NB4 (cell line): ENCODE data around the gene C19orf85.

ENCODE experiments used
- POLR2A ChIP-seq: IDR thresholded peaks from 2 replicates; pipeline ENCODE4 v1.6.1; 2011; ENCODE audit warnings: mild to moderate bottlenecking; ENCODE audit not compliant: insufficient read length; ENCODE audit errors: extremely low read depth
- TF ChIP-seq, protein P1 (sequence below): IDR thresholded peaks from 2 replicates; pipeline ENCODE4 v1.6.1; 2011; ENCODE audit warnings: low read depth, low read length
- TF ChIP-seq, protein P2 (sequence below): IDR thresholded peaks from one replicate; pipeline ENCODE4 v1.5.1; 2012; ENCODE audit warnings: low read depth, low read length

DNA sequence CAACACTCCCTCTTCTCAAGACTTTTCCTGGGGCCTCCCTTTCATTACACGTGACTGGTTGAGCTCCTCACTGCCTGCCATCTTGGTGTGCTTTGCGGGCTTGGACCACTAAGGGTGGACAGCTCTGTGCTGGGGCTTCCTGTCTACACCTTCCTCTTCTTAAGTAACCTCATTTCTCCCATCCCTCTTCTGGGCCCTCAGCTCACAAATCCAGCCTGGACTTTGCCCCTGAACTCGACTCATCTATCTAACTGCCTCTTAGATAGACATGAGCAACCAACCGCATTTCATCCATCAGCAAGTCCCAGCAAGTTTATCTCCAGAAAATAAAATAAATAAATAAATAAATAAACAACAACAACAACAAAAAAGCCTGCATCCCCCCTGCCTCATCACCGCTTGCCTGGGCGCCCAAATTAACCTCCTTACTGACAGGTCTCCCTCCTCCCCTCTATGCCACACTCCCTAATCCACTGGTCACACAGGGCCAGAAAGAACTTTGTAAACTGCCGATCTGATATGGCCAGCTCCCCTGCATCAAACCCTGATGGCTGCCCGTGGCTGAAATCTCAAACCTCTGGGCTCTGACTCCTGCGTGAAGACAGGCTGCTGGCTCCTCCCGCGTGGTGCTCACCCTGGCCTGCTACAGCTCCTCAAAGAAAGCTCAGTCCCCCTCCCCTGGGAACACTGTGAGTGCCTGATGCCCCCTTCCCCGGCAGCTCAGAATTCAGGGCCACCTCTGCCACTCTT lies 10.9 kb downstream of the C19orf85 start:
- TF ChIP-seq, protein P1, sequence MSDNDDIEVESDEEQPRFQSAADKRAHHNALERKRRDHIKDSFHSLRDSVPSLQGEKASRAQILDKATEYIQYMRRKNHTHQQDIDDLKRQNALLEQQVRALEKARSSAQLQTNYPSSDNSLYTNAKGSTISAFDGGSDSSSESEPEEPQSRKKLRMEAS: no peak
- TF ChIP-seq, protein P2, sequence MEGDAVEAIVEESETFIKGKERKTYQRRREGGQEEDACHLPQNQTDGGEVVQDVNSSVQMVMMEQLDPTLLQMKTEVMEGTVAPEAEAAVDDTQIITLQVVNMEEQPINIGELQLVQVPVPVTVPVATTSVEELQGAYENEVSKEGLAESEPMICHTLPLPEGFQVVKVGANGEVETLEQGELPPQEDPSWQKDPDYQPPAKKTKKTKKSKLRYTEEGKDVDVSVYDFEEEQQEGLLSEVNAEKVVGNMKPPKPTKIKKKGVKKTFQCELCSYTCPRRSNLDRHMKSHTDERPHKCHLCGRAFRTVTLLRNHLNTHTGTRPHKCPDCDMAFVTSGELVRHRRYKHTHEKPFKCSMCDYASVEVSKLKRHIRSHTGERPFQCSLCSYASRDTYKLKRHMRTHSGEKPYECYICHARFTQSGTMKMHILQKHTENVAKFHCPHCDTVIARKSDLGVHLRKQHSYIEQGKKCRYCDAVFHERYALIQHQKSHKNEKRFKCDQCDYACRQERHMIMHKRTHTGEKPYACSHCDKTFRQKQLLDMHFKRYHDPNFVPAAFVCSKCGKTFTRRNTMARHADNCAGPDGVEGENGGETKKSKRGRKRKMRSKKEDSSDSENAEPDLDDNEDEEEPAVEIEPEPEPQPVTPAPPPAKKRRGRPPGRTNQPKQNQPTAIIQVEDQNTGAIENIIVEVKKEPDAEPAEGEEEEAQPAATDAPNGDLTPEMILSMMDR: no peak
- no peak for TF ChIP-seq POLR2A
